GM19099 (cell line): Measurements from ENCODE around the gene MGAT4A.

Experiments used
- POLR2A ChIP-seq: IDR thresholded peaks from 3 replicates; pipeline ENCODE4 v1.6.1; 2011; ENCODE audit warnings: low read depth; ENCODE audit not compliant: insufficient read length; ENCODE audit errors: extremely low read depth

MGAT4A gene

DNA sequence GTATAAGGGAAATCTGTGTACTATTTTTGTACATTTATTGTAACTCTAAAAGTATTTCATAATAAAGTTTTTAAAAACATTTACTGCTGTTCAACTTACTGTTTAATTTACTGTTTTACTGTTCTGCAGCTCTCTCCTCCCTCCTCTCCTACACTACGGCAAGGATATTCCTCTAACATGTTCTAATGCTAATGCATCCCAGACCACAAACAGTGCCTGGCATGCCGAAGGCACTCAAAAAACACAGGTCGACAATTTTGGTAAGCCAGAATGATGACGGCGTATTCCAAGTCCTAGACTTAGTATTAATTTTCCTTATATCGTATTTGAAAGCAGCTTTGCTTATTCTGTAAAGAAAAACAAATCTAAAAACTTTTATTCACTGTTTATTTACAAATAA is 13.3 kb downstream of the MGAT4A start:
- no peak for TF ChIP-seq POLR2A

DNA sequence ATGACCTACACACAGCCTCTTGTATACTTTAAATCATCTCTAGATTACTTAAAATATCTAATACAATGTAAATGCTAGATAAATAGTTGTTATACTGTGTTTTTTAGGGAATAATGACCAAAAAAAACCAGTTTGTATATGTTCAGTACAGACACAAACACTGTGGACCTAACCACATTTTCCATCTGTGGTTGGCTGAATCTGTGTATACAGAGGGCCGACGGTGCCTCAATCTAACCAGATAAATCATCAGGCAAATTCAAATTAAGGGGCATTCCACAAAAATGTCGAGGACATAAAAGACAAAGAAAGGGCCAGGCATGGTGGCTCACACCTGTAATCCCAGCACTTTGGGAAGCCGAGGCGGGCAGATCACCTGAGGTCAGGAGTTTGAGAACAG is 14.1 kb downstream of the MGAT4A start:
- no peak for TF ChIP-seq POLR2A

DNA sequence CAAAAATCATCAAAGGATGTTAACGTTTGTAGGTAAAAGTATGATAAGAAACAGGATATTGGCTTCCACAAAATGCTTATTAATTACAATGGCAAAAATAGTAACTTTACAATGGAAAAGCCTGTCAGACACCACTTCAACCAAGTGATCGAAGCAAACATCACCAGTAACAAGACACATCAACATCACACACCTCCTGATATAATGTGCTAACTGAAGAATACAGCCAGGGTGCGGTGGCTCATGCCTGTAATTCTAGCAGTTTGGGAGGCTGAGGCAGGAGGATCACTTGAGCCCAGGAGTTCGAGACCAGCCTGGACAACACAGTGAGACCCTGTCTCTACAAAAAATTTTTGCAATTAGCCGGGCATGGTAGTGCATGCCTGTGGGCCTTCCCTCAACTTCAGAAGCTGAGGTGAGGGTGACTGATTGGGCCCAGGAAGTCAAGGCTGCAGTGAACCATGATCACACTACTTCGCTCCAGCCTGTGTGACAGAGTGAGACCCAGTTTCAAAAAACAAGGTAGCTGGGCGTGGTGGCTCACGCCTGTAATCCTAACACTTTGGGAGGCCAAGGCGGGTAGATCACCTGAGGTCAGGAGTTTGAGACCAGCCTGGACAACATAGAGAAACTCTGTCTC is 15.0 kb downstream of the MGAT4A start:
- TF ChIP-seq POLR2A = no peak

DNA sequence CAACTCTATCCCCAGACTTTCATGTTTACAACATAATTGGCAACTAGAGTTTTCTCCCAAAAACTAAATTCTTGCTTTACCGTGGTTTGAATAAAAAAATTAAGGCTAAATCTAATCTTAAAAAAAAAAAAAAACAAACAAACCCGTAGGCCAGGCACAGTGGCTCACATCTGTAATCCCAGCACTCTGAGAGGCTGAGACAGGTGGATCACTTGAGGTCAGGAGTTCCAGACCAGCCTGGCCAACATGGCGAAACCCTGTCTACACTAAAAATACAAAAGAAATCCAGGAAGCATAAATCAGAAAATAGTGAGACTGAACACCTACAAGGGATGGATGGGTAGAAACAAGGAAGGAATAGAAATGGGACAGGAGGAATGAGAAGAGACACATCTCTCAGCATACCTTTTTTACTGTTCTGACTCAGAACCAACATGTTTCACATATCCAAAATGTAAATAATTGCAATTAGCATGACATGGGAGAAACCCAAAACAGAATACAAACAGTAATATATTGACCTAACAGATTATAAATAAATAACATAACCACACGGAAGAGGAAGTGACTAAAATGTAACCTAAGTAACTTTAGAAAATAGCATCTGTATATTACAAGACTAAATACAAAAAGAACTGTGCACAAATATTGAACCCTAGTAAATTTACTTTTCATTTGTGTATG is 17.5 kb downstream of the MGAT4A start:
- no peak for TF ChIP-seq POLR2A

DNA sequence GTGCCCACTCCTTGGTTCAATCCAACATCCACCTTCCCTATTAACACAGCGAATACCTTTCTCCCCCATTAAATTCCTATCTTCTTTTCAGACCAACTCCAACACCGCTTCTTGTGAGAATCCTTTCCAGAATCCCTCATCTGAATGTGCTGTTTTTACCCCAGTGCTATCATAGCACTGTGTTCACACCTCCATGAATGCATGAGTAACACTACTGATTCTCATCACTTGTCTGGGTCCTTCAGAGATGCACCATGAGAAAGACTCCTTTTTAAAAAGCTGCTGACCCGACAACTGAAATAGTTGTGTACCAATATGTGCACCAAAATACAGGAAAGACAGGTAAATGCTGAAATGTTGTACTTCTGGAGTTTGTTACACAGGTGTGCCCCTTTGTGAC is 18.8 kb downstream of the MGAT4A start:
- no peak for TF ChIP-seq POLR2A

DNA sequence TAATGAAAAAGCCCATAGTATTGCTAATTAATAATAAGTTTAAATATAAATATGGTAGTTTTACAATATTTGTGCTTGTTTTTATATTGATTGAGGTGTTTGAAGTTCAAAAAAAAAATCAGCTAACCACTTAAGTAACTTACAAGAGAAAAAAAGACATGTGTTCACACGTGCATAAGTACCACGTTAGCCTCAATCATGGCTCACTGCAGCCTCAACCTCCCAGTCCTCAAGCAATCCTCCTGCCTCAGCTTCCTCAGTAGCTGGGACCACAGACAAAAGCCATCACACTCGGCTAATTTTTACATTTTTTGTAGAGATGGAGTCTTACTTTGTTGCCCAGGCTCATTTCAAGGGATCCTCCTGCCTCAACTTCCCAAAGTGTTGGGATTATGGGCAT is 19.4 kb downstream of the MGAT4A start:
- TF ChIP-seq POLR2A = no peak

DNA sequence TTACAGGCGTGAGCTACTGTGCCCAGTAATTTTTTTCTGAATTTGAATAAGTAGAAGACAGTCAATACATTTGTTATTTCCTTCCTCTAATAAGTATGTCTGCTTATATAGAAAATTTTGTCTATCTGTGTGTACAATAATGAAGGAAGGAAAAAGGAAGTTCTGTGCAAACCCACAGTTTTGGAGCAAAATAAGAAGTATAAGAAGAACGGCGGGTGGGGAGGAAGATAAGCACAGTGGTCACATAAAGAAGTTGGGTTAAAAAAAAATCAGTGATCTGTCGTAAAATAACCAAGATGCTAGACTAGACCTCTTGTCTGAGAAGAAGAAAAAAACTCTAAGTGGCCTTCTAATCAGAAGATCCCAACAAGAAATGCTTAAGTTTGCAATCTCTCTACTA is 20.2 kb downstream of the MGAT4A start:
- TF ChIP-seq POLR2A = no peak

DNA sequence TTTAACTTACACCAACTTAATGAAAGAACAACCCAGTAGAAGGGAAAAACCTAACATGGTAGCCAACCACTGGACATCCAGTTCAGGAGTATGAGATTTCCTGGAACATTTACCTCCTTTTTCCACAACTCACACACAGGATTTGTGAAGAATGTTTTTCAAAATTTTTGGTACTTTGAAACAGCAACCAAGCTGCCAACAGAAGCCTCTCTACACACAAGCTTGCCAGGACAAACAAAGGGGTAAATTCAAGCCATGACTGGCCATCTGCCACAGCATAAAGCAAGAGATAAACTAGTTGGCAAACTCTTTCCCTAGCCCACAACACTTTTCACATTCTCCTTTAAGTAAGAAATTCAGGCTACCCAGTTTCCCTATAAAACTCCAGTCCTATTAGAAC is 21.4 kb downstream of the MGAT4A start:
- TF ChIP-seq POLR2A = no peak

DNA sequence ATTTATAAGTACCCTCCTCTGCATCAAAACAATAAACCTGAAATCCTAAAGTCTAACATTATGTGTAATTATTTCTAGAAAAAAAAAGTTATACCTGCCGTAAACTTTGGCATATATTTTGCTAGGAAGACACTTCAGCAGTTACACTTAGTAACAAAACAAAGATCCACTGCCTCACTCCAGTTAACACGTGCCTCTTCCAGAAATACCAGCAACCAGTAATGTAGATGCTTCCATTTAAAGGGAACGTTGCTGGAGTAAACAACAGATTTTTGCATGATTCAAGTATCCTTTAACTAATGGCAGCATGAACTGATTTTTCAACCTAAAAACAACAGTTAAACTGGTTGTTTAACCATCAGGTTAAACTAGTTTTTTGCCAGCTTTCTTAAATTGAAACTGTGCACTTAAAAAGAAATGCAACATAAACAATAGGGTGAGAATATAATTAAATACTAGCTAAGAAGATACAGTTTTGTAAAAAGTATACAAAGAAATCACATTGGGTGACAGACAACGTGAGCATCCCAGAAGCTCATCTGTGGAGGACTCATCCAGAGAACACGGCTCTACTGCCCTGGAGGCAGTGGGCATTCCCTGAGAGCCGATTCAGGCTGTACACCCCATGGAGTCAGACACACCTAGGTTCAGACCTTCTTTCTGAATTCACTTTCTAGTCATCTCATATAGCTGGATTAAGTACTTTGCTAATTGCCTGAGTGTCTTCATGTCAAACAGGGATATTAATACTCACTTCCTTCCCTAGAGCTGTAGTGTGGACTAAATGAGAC is 22.3 kb downstream of the MGAT4A start:
- TF ChIP-seq POLR2A = no peak

DNA sequence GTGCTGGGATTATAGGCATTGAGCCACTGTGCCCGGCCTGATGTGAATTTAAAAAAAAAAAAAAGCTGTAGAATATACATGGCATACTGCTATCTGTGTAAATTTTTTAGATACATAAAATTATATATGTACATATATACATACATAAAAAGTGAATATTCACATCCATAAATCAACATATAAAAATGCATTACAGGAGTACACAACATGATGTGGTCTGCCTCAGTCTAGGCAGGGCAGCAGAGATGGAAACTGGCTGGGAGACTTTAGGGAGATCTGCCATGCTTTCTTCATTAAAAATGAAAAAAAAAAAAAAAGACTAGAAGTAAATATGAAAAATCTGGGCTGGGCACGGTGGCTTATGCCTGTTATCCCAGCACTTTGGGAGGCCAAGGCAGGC is 24.3 kb downstream of the MGAT4A start:
- TF ChIP-seq POLR2A = no peak

DNA sequence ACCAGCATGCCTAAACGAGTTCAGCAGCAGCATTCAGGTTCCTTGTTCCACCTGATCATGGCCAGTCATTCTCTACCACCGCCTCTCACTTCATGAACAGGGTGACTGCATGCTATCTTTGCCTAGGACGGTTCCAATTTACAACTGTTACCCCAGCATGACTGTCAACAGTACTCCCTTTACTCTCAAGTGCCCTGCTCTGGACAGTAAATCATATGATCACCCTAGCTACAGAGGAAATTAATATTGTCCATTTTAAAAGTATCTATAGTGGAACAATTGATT is 25.7 kb downstream of the MGAT4A start:
- TF ChIP-seq POLR2A = no peak

DNA sequence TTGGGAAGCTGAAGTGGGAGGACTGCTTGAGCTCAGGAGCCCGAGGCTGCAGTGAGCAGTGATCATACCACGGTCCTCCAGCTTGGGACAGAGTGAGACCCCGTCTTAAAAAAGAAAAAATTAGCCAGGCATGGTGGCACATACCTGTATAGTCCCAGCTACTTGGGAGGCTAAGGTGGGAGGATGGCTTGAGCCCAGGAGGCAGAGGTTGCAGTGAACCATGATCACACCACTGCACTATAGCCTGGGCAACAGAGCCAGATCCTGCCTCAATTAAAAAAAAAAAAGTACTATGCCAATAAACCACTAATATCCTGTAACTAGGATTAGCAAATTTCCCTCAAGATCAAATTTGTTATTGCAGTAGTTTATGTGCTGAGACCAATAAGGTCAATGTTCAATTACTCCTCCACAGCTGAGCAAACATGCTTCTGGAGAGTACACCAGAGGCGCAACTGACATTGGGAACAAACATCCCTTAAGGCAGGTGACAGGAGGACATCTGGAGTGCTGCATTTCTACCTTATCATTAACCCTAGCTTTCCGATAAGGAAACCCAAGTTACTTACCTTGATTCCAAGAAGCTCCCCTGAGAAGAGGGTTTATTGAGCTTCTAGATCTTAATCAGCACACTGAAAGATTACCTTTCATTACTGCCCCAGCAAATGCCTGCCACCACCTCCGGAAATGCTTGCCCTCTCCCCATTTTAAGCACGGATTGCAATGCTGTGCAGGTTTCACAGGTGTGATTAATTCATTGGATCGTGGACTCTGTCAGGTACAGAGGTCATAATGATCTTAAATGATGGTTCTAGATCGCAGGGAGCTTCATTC is 26.2 kb downstream of the MGAT4A start:
- TF ChIP-seq POLR2A = no peak

DNA sequence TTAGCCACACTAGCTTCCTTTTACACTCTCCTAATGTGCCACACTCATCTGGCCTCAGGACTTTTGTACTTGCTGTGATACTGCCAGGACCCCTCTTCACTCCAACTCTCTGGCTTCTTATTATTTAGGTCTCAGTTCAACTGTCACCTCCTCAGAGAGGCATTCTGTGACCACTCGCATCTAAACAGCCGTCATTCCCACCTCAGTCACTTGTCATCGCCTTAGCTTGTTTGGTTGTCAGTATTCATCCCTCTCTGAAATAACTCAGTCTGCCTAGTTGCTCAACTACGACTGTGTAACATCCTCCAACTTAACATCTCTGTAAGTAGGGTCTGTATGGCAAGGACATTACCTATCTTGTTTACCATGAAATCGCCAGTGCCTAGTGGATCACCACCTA is 27.2 kb downstream of the MGAT4A start:
- no peak for TF ChIP-seq POLR2A

DNA sequence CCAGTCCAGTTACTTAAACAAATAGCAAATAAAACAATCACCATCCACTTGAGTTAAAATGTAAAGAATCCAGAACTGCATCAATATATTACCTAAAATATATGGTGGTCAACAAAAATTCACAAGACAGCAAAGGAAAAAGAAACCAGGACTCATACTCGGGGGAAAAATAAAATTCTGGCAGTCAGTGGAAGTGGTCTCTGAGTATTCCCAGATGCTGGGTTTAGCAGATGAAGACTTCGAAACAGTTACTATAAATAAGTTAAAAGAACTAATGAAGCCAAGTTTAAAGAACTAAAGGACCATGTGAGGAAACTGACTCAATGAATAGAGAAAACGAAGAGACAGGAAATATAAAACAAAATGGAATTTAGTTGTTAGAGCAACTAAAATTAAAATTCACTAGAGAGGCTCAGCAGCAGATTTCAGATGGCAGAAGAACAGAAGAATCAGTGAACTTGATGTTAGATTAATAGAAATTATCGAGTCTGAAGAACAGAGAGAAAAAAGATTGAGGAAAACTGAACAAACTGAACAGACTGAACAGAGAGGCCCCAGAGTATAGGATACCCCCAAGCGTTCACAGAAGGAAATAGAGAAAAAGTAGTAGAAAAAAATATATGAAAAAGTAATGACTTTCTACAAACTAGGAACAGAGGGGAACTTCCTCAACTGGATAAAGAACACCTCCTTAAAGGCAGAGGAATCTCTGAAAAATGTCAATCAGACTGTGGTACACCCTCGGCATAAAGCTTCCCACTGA is 27.9 kb downstream of the MGAT4A start:
- no peak for TF ChIP-seq POLR2A
